Endodermal cell (in vitro differentiated cells): ENCODE data around the gene SERPINB11. TPM values are rescaled to one million over a fixed set of nuclear protein-coding genes. Genes with fewer than 3 reads are reported as not detected.

Source experiments
- DNase-seq: peaks from one replicate; pipeline ENCODE4 v3.0.0-alpha.2; 2017
- H3K27ac ChIP-seq: 2 replicates; pipeline ENCODE4 v1.5.1; 2013; ENCODE audit warnings: mild to moderate bottlenecking, low read depth, low read length, moderate library complexity
- H3K27me3 ChIP-seq: 2 replicates; pipeline ENCODE4 v1.6.1; 2013; ENCODE audit warnings: mild to moderate bottlenecking, low read length, moderate library complexity; ENCODE audit not compliant: insufficient read depth, control insufficient read depth, poor library complexity, severe bottlenecking
- H3K36me3 ChIP-seq: 2 replicates; pipeline ENCODE4 v1.7.0; 2013; ENCODE audit warnings: mild to moderate bottlenecking, low read length, moderate library complexity; ENCODE audit not compliant: control insufficient read depth, insufficient read depth
- H3K4me1 ChIP-seq: one replicate; pipeline ENCODE4 v1.7.0; 2013; ENCODE audit warnings: low read length; ENCODE audit not compliant: control insufficient read depth, insufficient read depth
- H3K4me3 ChIP-seq: 2 replicates; pipeline ENCODE4 v1.5.1; 2013; ENCODE audit warnings: mild to moderate bottlenecking, low read length, moderate library complexity
- H3K9ac ChIP-seq: 2 replicates; pipeline ENCODE4 v1.6.1; 2013; ENCODE audit warnings: mild to moderate bottlenecking, low read length, moderate library complexity; ENCODE audit not compliant: poor library complexity, severe bottlenecking; ENCODE audit errors: extremely low read depth
- H3K9me3 ChIP-seq: 2 replicates; pipeline ENCODE4 v1.6.1; 2013; ENCODE audit warnings: mild to moderate bottlenecking, low read length, moderate library complexity; ENCODE audit not compliant: control insufficient read depth
- H3K27ac Mint-ChIP-seq: 2 replicates; pipeline ENCODE4 v1.8.0; 2020; ENCODE audit warnings: mixed read lengths
- H3K27me3 Mint-ChIP-seq: 2 replicates; pipeline ENCODE4 v1.8.0; 2021; ENCODE audit warnings: mild to moderate bottlenecking, mixed read lengths; ENCODE audit not compliant: insufficient read depth
- H3K36me3 Mint-ChIP-seq: 2 replicates; pipeline ENCODE4 v1.8.0; 2020; ENCODE audit warnings: low read depth, mixed read lengths
- H3K4me1 Mint-ChIP-seq: 2 replicates; pipeline ENCODE4 v1.8.0; 2020; ENCODE audit warnings: mixed read lengths
- H3K4me3 Mint-ChIP-seq: 2 replicates; pipeline ENCODE4 v1.8.0; 2020; ENCODE audit warnings: mild to moderate bottlenecking, moderate library complexity, mixed read lengths
- H3K9me3 Mint-ChIP-seq: 2 replicates; pipeline ENCODE4 v1.8.0; 2020; ENCODE audit warnings: mild to moderate bottlenecking, mixed read lengths
- WGBS, 2 experiments: methylation state at CpG; one replicate each; pipeline versions ENCODE4 v1.1.5 to v1.1.7; 2013; ENCODE audit warnings: missing lambda C conversion rate in 2 of 2, mixed read lengths in 1 of 2; ENCODE audit not compliant: insufficient coverage in 1 of 2, insufficient read length in 1 of 2; 5-methylcytosine and 5-hydroxymethylcytosine counted together
- total RNA-seq, 2 donors: library from RNA; stranded (reverse); fragmentation: NEBNext Ultra II Directional in 1 of 2; extraction: Animal tissue kit (Norgen Biotek cat#: 25700) in 1 of 2; gene quantifications; 2 replicates in 1 of 2; 3 replicates in 1 of 2; pipeline ENCODE4 v1.2.1, GENCODE V29; 2021
- TF ChIP-seq, protein P1 (sequence below): fragments of 200-600 bp; sonication (generic); conservative IDR thresholded peaks from 2 replicates; pipeline ENCODE4 v1.5.0; 2021; ENCODE audit warnings: antibody characterized with exemption, mild to moderate bottlenecking

SERPINB11 gene
- total RNA-seq, 2 donors from 2014 or later = not detected

DNA sequence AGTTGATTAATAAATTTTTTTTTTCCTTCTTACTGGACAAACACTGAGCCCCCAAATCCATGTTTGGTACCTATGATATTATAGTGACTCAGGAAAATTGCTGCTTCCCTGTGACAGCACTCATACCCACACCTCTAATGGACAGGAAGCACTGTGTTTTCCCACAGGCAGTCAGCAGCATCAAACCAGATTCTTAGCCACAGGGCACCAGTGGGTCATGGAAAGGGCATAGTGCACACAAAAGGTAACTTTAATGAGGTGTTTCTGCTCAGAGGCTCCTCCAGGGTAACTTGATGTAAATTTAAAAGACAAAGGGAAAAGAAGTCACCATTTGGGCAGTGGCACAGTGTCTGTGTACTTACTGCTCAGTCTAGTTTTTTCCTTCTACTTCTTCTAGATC lies 34.1 kb downstream of the SERPINB11 start:
- no peaks in the 10 kb centered on the region for H3K9me3 Mint-ChIP-seq
- Histone ChIP-seq H3K9ac (no peak overlapping the region), H3K4me1 (no peaks in the 10 kb centered on the region), H3K9me3 (peaks cover 7% of the 10 kb centered on the region), H3K36me3 (no peaks in the 10 kb centered on the region), H3K4me3 (no peak overlapping the region), H3K27ac (no peak overlapping the region), H3K27me3 (no peaks in the 10 kb centered on the region)
- H3K4me3 Mint-ChIP-seq = no peak overlapping the region
- no peak for DNase-seq
- peaks cover 3% of the 10 kb centered on the region for H3K27me3 Mint-ChIP-seq
- TF ChIP-seq, protein P1, sequence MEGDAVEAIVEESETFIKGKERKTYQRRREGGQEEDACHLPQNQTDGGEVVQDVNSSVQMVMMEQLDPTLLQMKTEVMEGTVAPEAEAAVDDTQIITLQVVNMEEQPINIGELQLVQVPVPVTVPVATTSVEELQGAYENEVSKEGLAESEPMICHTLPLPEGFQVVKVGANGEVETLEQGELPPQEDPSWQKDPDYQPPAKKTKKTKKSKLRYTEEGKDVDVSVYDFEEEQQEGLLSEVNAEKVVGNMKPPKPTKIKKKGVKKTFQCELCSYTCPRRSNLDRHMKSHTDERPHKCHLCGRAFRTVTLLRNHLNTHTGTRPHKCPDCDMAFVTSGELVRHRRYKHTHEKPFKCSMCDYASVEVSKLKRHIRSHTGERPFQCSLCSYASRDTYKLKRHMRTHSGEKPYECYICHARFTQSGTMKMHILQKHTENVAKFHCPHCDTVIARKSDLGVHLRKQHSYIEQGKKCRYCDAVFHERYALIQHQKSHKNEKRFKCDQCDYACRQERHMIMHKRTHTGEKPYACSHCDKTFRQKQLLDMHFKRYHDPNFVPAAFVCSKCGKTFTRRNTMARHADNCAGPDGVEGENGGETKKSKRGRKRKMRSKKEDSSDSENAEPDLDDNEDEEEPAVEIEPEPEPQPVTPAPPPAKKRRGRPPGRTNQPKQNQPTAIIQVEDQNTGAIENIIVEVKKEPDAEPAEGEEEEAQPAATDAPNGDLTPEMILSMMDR = no peak
- H3K4me1 Mint-ChIP-seq = no peaks in the 10 kb centered on the region
- H3K27ac Mint-ChIP-seq = no peak overlapping the region
- H3K36me3 Mint-ChIP-seq = no peaks in the 10 kb centered on the region

DNA sequence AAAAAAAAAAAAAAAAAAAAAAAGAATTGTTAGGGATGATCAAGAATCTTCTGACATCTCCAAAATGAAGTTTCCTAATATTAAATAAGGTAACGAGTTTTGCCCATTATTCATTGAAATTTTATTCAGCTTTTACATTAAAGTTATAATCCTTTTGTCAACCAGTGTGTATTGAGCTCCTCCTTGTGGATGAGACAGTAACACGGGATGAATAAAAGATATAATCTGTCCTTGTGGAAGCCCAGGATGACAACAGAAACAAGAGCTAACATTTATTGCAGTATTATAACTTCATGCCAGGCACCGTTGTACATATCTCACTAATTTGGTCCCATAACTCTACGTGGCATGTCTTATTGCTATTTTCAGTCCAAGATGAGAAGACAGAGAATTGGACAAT lies 39.0 kb downstream of the SERPINB11 start:
- Histone ChIP-seq H3K27me3 (no peaks in the 10 kb centered on the region), H3K9ac (no peak overlapping the region), H3K4me3 (no peak overlapping the region), H3K27ac (no peak overlapping the region), H3K9me3 (peaks cover 7% of the 10 kb centered on the region), H3K36me3 (no peaks in the 10 kb centered on the region), H3K4me1 (no peaks in the 10 kb centered on the region)
- no peaks in the 10 kb centered on the region for H3K9me3 Mint-ChIP-seq
- no peaks in the 10 kb centered on the region for H3K4me1 Mint-ChIP-seq
- H3K4me3 Mint-ChIP-seq = no peak overlapping the region
- H3K36me3 Mint-ChIP-seq = no peaks in the 10 kb centered on the region
- TF ChIP-seq, protein P1 = peak; percentile 68
- no peaks in the 10 kb centered on the region for H3K27me3 Mint-ChIP-seq
- whole genome bisulfite sequencing, 2 experiments = 75 to 82% methylated on average over 2 to 4 of the region's 4 CpGs
- no peak overlapping the region for H3K27ac Mint-ChIP-seq
- DNase-seq = no peak

DNA sequence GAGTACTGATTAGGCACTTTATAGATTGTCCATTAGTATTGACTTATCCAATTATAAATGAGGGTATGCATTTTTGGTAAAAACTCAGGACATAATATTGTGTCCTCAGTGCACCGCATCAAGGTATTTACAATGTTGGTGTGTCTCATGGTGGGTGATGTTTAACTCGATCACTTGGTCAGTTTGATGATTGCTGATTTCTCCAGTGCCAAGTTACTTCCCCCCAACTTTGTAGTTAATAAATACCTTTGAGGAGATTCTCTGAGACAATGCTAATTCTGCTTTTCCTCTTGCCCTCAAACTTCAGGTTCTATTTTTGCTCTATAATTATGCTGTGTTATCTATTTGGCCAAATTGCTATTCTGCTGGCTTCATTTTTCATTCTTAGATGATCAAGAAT lies 44.2 kb downstream of the SERPINB11 start:
- Histone ChIP-seq H3K9me3 (no peaks in the 10 kb centered on the region), H3K27me3 (no peaks in the 10 kb centered on the region), H3K27ac (no peak overlapping the region), H3K9ac (no peak overlapping the region), H3K36me3 (no peaks in the 10 kb centered on the region), H3K4me3 (no peak overlapping the region), H3K4me1 (no peaks in the 10 kb centered on the region)
- H3K9me3 Mint-ChIP-seq = peaks cover 2% of the 10 kb centered on the region
- 89% methylated on average over 2 of the region's 2 CpGs; no CpG with 5 or more reads in 1 of the 2 experiments for WGBS, 2 experiments
- no peaks in the 10 kb centered on the region for H3K27me3 Mint-ChIP-seq
- no peaks in the 10 kb centered on the region for H3K36me3 Mint-ChIP-seq
- TF ChIP-seq, protein P1 = no peak
- H3K4me3 Mint-ChIP-seq = no peak overlapping the region
- no peak overlapping the region for H3K27ac Mint-ChIP-seq
- no peaks in the 10 kb centered on the region for H3K4me1 Mint-ChIP-seq
- DNase-seq = no peak
